Activated T-helper 1 cell treated with anti-CD3 and anti-CD28 coated beads, Interleukin-12 subunit alpha, Interleukin-12 subunit beta, Interleukin-2, Interleukin-4 antibody, amounts not matched to agents 30 ng/mL and 10 ng/mL and 1 ng/mL, durations not matched to agents 14 hours and 24 hours and 36 hours (primary cell): ENCODE measurements around the gene CNTN4. TPM values are rescaled to one million over a fixed set of nuclear protein-coding genes. Genes with fewer than 3 reads are reported as not detected.

Experiments used
- DNase-seq: peaks from one replicate; pipeline ENCODE4 v3.0.0; 2021; ENCODE audit warnings: low spot score
- H3K27ac Mint-ChIP-seq: one replicate; pipeline ENCODE4 v1.8.0; 2021; ENCODE audit warnings: mild to moderate bottlenecking, mixed read lengths
- H3K27me3 Mint-ChIP-seq: one replicate; pipeline ENCODE4 v1.8.0; 2022; ENCODE audit warnings: mild to moderate bottlenecking, moderate library complexity, mixed read lengths; ENCODE audit not compliant: insufficient read depth
- H3K36me3 Mint-ChIP-seq: one replicate; pipeline ENCODE4 v1.8.0; 2021; ENCODE audit warnings: low read depth, mixed read lengths
- H3K4me1 Mint-ChIP-seq: one replicate; pipeline ENCODE4 v1.8.0; 2021; ENCODE audit warnings: low read depth, mixed read lengths
- H3K4me3 Mint-ChIP-seq: one replicate; pipeline ENCODE4 v1.8.0; 2021; ENCODE audit warnings: mild to moderate bottlenecking, moderate library complexity, mixed read lengths
- H3K9me3 Mint-ChIP-seq: one replicate; pipeline ENCODE4 v1.8.0; 2021; ENCODE audit warnings: mixed read lengths
- intact Hi-C: fragments of 100-400 bp; cut with micrococcal nuclease; formaldehyde crosslinking; loops from one replicate; pipeline ENCODE4 v1.15.1; 2024
- total RNA-seq: library from RNA; stranded (reverse); gene quantifications from 2 replicates; pipeline ENCODE4 v1.2.3, GENCODE V29; 2022

The CNTN4 gene
- total RNA-seq, 1 donor from 2014 or later = not detected

- no peak overlapping the region for H3K27ac Mint-ChIP-seq
- no peak for DNase-seq
- no peaks in the 10 kb centered on the region for H3K4me1 Mint-ChIP-seq
- H3K27me3 Mint-ChIP-seq = peaks cover 3% of the 10 kb centered on the region
- no peaks in the 10 kb centered on the region for H3K36me3 Mint-ChIP-seq
- intact Hi-C loops = no loop called here
- H3K4me3 Mint-ChIP-seq = no peak overlapping the region
- no peaks in the 10 kb centered on the region for H3K9me3 Mint-ChIP-seq
Measured at GRCh38 chr3:3087716-3088465, 989.2 kb downstream of the CNTN4 start.

- Mint-ChIP-seq H3K9me3 (no peaks in the 10 kb centered on the region), H3K4me3 (no peak overlapping the region)
Measured at GRCh38 chr3:3089017-3089416, 990.4 kb downstream of the CNTN4 start.

GRCh38 chr3:3097958-3098357, 999.3 kb downstream of the CNTN4 start:
- Mint-ChIP-seq H3K27ac (no peak overlapping the region), H3K36me3 (no peaks in the 10 kb centered on the region), H3K4me1 (no peaks in the 10 kb centered on the region), H3K9me3 (no peaks in the 10 kb centered on the region), H3K27me3 (peaks cover 2% of the 10 kb centered on the region), H3K4me3 (no peak overlapping the region)
- DNase-seq = no peak
- intact Hi-C loops = no loop called here

More at GRCh38 chr3:3089017-3089416, 990.4 kb downstream of the CNTN4 start:
- no peak for DNase-seq
- Mint-ChIP-seq H3K36me3 (no peaks in the 10 kb centered on the region), H3K27me3 (peaks cover 3% of the 10 kb centered on the region), H3K27ac (no peak overlapping the region), H3K4me1 (no peaks in the 10 kb centered on the region)
- intact Hi-C loops = no loop called here

DNA sequence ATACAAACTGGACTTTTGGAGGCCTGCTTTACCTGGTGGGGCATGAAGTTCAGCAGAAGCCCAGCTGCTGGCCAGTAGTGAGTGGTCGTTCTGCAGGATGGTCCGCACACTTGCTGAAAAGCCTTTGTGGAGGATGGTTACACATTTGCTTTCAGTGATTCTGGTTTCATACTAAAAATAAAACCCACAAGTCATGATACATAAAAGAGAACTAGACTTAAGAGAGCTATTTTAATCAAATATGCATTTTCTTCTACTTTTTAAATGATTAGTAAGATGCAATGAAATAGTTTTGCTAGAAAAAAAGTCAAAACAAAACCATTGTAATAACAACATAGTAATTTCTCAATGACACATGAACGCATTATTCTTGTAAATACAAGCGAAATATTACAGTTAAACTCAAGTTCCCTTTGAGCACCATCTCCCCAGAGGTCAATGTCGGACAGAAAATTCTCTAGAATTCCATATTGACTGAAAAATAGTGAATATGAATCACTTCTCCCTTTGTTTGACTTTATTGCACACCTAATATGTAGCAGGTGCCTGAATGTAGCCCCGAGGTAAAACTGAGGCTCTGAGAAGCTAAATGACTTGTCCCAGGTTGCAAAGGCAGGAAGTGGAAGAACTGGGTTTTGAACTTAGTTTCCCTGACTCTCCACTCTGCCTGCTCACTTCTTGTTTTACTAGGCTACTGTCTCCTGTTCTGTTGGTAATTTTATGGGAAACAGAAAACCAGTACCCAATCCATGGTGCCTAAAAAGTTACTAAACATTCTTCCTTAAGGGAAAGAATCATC, 1003.2 kb downstream of the CNTN4 start:
- H3K4me1 Mint-ChIP-seq = no peaks in the 10 kb centered on the region

GRCh38 chr3:3102751-3103150, 1004.1 kb downstream of the CNTN4 start:
- intact Hi-C loops = no loop called here
- H3K9me3 Mint-ChIP-seq = no peaks in the 10 kb centered on the region
- H3K4me1 Mint-ChIP-seq = no peaks in the 10 kb centered on the region
- DNase-seq = no peak
- H3K27ac Mint-ChIP-seq = no peak overlapping the region
- H3K36me3 Mint-ChIP-seq = no peaks in the 10 kb centered on the region
- peaks cover 8% of the 10 kb centered on the region for H3K27me3 Mint-ChIP-seq
- no peak overlapping the region for H3K4me3 Mint-ChIP-seq

More for the DNA sequence above, 1003.2 kb downstream of the CNTN4 start:
- Mint-ChIP-seq H3K4me3 (no peak overlapping the region), H3K9me3 (no peaks in the 10 kb centered on the region), H3K27ac (no peak overlapping the region), H3K27me3 (peaks cover under 1% of the 10 kb centered on the region), H3K36me3 (no peaks in the 10 kb centered on the region)
- no peak for DNase-seq
- intact Hi-C loops = no loop called here

- Mint-ChIP-seq H3K36me3 (no peaks in the 10 kb centered on the region), H3K27me3 (peaks cover 11% of the 10 kb centered on the region), H3K4me3 (no peak overlapping the region), H3K27ac (no peak overlapping the region), H3K4me1 (peaks cover 6% of the 10 kb centered on the region), H3K9me3 (no peaks in the 10 kb centered on the region)
- DNase-seq = no peak
- intact Hi-C loops = no loop called here
Measured at GRCh38 chr3:3105246-3105645, 1006.6 kb downstream of the CNTN4 start.

DNA sequence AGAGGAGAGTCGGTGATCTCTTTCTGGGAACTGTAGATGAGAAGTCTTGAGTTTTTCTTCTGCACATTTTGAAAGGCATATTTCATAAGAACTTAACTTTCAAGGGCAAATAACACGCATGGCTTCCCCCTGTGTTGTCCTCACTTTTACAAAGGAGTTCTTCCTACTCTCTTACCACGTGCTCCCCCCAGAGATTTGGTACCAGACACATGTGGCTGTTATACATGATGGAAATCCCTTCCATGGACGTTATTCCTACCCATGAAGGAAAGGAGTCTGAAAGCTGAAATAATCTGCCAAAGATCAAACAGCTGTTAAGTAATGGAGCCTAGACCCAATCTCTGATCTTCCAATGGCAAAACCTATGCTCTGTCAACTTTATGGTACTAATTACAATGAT, 1007.1 kb downstream of the CNTN4 start:
- no peak overlapping the region for H3K4me3 Mint-ChIP-seq
- no peaks in the 10 kb centered on the region for H3K36me3 Mint-ChIP-seq
- DNase-seq = no peak
- peaks cover 6% of the 10 kb centered on the region for H3K4me1 Mint-ChIP-seq
- H3K9me3 Mint-ChIP-seq = no peaks in the 10 kb centered on the region
- no peak overlapping the region for H3K27ac Mint-ChIP-seq
- peaks cover 11% of the 10 kb centered on the region for H3K27me3 Mint-ChIP-seq
- intact Hi-C loops = no loop called here

- Mint-ChIP-seq H3K36me3 (no peaks in the 10 kb centered on the region), H3K4me3 (no peak overlapping the region), H3K9me3 (no peaks in the 10 kb centered on the region), H3K27ac (no peak overlapping the region), H3K4me1 (peaks cover 6% of the 10 kb centered on the region), H3K27me3 (peaks cover 11% of the 10 kb centered on the region)
- no peak for DNase-seq
- intact Hi-C loops = no loop called here
Measured at GRCh38 chr3:3107181-3107580, 1008.5 kb downstream of the CNTN4 start.
